Measurements from ENCODE around the gene SSUH2. TPM values are rescaled to one million over a fixed set of nuclear protein-coding genes. Genes with fewer than 3 reads are reported as not detected.

The SSUH2 gene
- total RNA-seq, 1 experiment from 2014 or later = not detected

DNA sequence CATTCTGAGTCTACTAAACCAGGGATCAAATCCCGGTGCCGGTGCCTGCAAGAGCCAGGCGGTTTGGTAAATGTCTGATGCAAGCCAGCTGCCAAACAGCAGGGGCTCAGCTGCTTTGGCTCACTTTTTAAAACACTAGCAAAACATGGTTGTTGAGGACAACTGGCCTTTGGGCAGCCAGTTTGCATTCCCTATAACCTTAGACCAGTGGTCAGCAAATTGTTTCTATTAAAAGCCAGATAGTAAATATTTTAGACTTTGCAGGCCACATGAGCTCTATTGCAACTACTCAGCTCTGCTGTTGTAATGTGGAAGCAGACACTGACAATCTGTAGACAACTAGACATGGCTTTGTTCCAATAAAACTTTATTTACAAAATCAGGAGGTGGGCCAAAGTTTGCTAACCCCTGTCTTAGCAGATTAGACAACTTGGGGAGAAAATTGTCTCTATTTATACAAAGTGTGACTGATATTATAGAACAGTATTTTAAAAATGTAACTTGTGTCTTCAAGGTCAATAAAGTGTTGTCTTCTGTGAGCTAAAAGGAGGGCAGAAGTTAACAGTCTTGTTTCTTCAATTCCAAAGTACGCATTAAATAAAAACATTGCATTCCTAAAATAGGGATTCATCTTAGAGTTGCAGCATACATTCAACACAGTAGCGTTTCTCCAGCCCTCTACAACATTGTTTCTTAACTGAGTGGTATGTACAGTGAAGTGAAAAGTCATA lies 67.6 kb downstream of the SSUH2 start:
- in situ Hi-C loops (cut with HindIII; ENCODE audit: low pct_unique_long_range_greater_than_20kb, low sequenced_read_pairs) = no loop called here
- DNase-seq (ENCODE audit: low read depth, low spot score) = no peak

DNA sequence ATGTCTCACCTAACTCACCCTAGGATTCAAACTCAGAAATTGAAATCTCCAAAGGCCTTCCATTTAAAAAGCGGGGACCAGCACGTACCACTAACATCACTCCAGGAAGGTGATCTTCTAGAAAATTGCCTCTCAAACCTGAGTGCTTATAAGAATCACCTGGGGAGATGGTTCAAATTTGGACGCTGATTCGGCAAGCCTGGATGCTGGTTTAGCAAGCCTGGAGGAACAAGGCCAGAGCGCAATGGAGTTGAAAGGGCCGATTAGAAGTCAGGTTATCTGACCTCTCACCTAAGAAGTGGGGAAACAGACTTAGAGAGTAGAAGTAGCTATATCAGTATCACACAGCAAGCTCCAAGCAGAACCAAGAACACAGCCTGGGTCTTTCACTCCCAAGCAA lies 68.2 kb downstream of the SSUH2 start:
- in situ Hi-C loops (cut with HindIII; ENCODE audit: low pct_unique_long_range_greater_than_20kb, low sequenced_read_pairs) = no loop called here
- DNase-seq (ENCODE audit: low read depth, low spot score) = no peak

DNA sequence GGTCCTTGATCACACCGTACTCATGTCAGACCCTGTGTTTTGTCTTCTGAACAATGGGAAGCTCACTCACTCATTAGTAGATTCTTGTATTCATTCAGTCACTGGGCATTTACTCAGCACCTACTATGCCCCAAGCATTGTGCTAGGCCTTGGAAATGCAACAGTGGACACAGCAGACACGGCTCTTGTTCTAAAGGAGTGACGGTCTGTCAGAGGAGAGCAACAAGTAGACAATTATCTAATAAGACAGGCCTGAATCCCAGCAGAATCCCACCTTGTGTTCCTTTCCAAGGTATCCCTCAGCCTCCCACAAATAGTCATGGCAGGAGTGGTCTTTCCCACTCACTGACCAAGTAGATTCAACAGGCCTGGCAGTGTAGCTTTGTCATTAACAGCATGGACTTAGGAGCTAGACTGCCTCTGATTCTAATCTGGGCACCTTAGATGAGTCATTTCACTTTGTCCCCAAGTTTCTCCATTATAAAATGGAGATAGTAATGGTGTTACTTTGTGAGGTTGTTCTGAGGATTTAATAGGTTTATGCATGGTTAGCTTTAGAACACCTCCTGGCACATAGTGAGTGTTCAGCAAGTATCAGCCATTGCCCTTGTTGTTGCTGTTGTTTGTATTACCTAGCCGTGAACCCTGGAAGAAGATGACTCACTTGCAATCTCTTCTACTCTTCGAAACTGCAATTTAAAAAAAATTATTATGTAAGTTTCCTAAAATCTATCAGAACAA lies 69.1 kb downstream of the SSUH2 start:
- DNase-seq (ENCODE audit: low read depth, low spot score) = no peak
- in situ Hi-C loops (cut with HindIII; ENCODE audit: low pct_unique_long_range_greater_than_20kb, low sequenced_read_pairs) = no loop called here

DNA sequence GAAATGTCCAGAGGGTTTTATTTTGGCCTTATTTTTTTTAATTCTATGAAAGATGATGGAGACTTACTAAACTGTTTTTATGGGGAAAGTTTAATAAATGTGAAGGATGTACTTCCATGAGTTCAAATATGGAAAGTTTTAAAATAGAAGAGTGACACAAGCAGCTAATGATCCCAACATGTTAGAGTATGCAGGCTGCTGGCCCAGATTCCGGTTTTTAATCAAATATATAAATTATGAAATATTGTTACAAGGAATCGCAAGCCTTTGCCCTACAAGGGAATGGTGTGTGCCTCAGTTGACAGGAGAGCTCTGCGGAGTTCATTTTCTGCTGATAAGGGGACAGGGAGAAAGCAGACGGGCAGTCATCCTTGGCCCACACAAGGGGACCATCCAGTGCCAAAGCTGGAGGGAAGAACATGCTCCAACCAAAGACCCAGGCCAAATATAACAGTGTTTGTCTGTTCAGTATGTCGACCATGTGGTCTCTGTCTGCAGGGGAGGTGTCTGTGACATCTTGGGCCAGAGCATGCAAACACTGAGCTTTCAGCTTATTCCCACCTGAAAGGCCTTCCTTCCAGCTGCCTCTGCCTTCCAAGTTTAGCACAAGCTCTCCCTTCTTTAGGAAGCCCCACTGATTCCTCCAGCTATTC lies 69.8 kb downstream of the SSUH2 start:
- no peak for DNase-seq (ENCODE audit: low read depth, low spot score)
- in situ Hi-C loops (cut with HindIII; ENCODE audit: low pct_unique_long_range_greater_than_20kb, low sequenced_read_pairs) = no loop called here

DNA sequence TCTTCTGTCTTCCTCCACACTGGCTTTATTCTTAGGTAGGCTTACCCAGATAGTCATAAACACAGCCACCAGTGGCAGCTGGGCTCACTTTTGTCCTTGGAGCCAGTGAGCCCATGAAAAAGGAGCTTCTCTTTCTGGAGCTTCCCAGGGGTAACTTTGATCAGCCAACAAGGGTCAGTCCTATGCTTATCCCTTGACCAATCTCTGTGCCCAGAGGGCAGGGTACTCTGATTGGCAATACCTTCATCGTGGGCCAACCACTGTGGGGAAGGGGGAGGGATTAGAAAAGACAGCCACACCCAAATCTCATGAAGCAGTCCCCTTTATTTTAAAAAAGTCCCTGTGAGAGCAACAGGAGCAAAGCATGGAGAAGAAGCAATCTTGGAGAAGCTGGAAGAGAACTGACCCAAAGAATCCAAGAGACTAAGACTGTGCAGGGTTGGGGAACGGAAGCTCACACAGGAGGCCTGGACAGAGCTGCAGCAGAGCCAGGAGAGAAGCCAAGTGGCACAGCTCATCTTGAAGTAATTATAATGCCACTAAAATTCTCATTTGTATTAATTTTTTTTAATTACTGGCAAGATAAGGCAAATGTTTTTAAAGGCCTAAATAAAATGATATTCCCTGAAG lies 70.4 kb downstream of the SSUH2 start:
- in situ Hi-C loops (cut with HindIII; ENCODE audit: low pct_unique_long_range_greater_than_20kb, low sequenced_read_pairs) = no loop called here
- no peak for DNase-seq (ENCODE audit: low read depth, low spot score)

DNA sequence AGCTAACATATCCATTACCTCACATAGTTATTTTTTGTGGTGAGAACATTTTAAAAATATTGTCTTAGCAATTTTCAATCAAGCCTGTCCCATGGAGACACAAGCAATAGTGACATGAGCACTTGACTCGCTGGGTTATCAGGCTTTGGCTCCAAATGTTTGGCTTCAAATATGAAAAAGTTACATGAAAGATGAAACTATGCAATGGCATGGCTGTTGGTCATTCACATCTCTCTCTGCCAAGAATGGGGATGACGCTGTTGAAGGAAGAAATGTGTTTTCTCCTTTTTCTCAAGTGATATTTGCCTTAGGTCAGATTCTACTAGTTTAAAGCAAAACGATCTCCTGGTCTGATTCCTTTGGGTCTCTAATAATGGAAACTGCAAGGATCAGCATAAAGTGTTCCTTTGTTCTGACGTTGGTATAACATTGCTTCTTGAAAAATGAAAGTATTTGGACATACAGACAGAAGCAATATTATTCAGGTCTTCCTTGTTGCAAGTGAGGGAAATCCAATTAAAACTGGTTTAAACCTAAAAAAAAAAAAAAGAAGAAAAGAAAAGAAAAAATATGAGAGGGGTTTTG lies 71.2 kb downstream of the SSUH2 start:
- in situ Hi-C loops (cut with HindIII; ENCODE audit: low pct_unique_long_range_greater_than_20kb, low sequenced_read_pairs) = no loop called here
- no peak for DNase-seq (ENCODE audit: low read depth, low spot score)

DNA sequence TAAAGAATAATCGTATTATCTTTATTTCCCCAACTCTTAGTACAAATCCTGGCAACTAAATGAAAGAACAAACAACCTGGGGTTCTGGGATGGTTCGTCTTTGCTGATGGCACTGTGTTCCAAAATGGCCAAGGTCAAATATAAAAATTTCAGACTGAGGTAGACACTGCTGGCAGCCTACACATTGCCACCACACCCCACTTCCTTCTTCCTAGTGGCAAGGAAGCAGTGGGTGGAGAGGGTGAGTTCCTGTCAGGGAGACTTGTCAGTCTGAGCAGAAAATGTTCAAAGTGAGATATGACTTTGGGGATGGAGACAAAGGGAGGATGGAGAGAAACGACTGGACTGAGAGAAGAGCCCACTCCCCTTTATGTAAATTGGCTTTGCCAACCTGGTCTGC lies 73.3 kb downstream of the SSUH2 start:
- no peak for DNase-seq (ENCODE audit: low read depth, low spot score)
- in situ Hi-C loops (cut with HindIII; ENCODE audit: low pct_unique_long_range_greater_than_20kb, low sequenced_read_pairs) = no loop called here

Other genes with a start within 250 kb of the SSUH2 start
- gene LMCD1, start 143.0 kb downstream of the SSUH2 start, total RNA-seq (2014; rRNA removed; shearing (Covaris generic)) = 24.3 and 28.0 TPM in 2 replicates
- gene CAV3, start 89.0 kb upstream of the SSUH2 start, total RNA-seq (2014; rRNA removed; shearing (Covaris generic)) = not detected in 2 replicates
- 0.03 and 0.61 TPM in 2 replicates for gene OXTR, start 124.8 kb upstream of the SSUH2 start, total RNA-seq (2014; rRNA removed; shearing (Covaris generic))